ENCODE data around the gene LYZL6. TPM values are rescaled to one million over a fixed set of nuclear protein-coding genes. Genes with fewer than 3 reads are reported as not detected.

Gene LYZL6
- total RNA-seq, 1 donor from 2014 or later: not detected

DNA sequence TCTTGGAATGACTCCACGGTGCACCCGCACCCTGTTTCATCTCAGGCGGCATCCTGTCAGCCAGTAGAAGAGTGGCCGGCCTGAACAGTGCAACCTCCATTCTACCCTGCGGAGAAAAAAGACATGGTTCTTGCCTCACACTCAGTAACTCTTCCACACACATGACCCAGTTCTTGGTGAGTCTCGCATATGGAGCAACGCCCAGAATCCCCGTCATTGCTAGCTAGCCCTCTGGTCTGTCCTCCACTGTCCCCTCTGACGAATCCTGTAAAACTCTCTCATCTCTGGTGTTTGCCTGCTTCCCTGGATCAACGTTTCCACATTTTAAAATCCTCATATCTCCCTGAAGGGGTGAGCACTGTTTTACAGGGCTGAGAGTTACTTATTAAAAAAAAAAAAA lies 8.8 kb downstream of the LYZL6 start:
- no peak for DNase-seq (ENCODE audit: low spot score)
- H3K4me1 Mint-ChIP-seq (ENCODE audit: low read depth): peaks cover 19% of the 10 kb centered on the region
- no peaks in the 10 kb centered on the region for H3K36me3 Mint-ChIP-seq (ENCODE audit: low read depth)
- H3K9me3 Mint-ChIP-seq: peaks cover 5% of the 10 kb centered on the region
- H3K27ac Mint-ChIP-seq: no peak overlapping the region
- intact Hi-C loops (cut with micrococcal nuclease): no loop called here
- peaks cover 24% of the 10 kb centered on the region for H3K27me3 Mint-ChIP-seq (ENCODE audit: insufficient read depth)
- H3K4me3 Mint-ChIP-seq: no peak overlapping the region

- no peak overlapping the region for H3K27ac Mint-ChIP-seq
- no peaks in the 10 kb centered on the region for H3K9me3 Mint-ChIP-seq
- H3K27me3 Mint-ChIP-seq (ENCODE audit: insufficient read depth): peaks cover 18% of the 10 kb centered on the region
- no peak for DNase-seq (ENCODE audit: low spot score)
- intact Hi-C loops (cut with micrococcal nuclease): no loop called here
- H3K4me3 Mint-ChIP-seq: no peak overlapping the region
- H3K4me1 Mint-ChIP-seq (ENCODE audit: low read depth): peaks cover 28% of the 10 kb centered on the region
- H3K36me3 Mint-ChIP-seq (ENCODE audit: low read depth): peaks cover 5% of the 10 kb centered on the region
Measured at GRCh38 chr17:35932586-35932985, 10.9 kb downstream of the LYZL6 start.

GRCh38 chr17:35931794-35932425 lies 11.6 kb downstream of the LYZL6 start:
- no peaks in the 10 kb centered on the region for H3K9me3 Mint-ChIP-seq
- H3K27me3 Mint-ChIP-seq (ENCODE audit: insufficient read depth): peaks cover 18% of the 10 kb centered on the region
- DNase-seq (ENCODE audit: low spot score): no peak
- no peak overlapping the region for H3K4me3 Mint-ChIP-seq
- H3K36me3 Mint-ChIP-seq (ENCODE audit: low read depth): peaks cover 5% of the 10 kb centered on the region
- H3K4me1 Mint-ChIP-seq (ENCODE audit: low read depth): peaks cover 29% of the 10 kb centered on the region
- intact Hi-C loops (cut with micrococcal nuclease): loop anchor here (2.0 kb wide), 2 partner anchors 35 to 43 kb away; no protein-coding TSS in a partner anchor
- no peak overlapping the region for H3K27ac Mint-ChIP-seq

GRCh38 chr17:35930211-35931065 lies 13.1 kb downstream of the LYZL6 start, which contains the start of gene RDM1:
RDM1 (minus strand) TSS chr17:35930773; CDS start chr17:35930727, 46 bp downstream.
- Mint-ChIP-seq H3K9me3 (no peaks in the 10 kb centered on the region), H3K36me3 (ENCODE audit: low read depth) (peaks cover 5% of the 10 kb centered on the region), H3K4me1 (ENCODE audit: low read depth) (peaks cover 29% of the 10 kb centered on the region), H3K4me3 (peak within 1 kb of the TSS; percentile 88), H3K27ac (peak within 1 kb of the TSS; percentile 90), H3K27me3 (ENCODE audit: insufficient read depth) (peaks cover 18% of the 10 kb centered on the region)
- peak; percentile 89 for DNase-seq (ENCODE audit: low spot score)
- intact Hi-C loops (cut with micrococcal nuclease): loop anchor here (1.0 to 2.0 kb wide), 4 partner anchors 34 to 81 kb away; partner anchors contain the start of gene CCL5

GRCh38 chr17:35927714-35928113 lies 15.8 kb downstream of the LYZL6 start:
- peaks cover 2% of the 10 kb centered on the region for H3K27me3 Mint-ChIP-seq (ENCODE audit: insufficient read depth)
- no peaks in the 10 kb centered on the region for H3K9me3 Mint-ChIP-seq
- peaks cover 33% of the 10 kb centered on the region for H3K4me1 Mint-ChIP-seq (ENCODE audit: low read depth)
- intact Hi-C loops (cut with micrococcal nuclease): no loop called here
- H3K4me3 Mint-ChIP-seq: no peak overlapping the region
- no peak for DNase-seq (ENCODE audit: low spot score)
- H3K27ac Mint-ChIP-seq: no peak overlapping the region
- peaks cover 14% of the 10 kb centered on the region for H3K36me3 Mint-ChIP-seq (ENCODE audit: low read depth)

DNA sequence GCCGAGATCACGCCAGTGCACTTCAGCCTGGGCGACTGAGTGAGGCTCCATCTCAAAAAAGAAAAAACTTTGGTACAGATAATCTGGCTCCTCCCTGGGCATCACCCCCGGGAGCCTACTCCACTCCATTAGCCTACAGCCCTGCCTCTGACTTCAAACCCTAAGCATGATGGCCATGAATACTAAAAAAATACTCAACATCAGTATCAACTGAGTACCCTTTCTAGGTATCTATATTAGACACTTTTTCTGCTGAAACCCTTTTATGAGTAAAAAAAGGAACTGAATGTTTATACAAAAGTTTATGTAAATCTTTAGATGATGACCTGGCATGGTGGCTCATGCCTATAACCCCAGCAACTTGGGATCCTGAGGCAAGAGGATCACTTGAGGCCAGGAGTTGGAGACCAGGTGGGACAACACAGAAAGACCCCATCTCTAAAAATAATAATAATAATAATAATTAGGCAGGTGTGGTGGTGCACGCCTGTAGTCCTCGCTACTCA lies 19.9 kb downstream of the LYZL6 start:
- intact Hi-C loops (cut with micrococcal nuclease): no loop called here
- peaks cover 22% of the 10 kb centered on the region for H3K36me3 Mint-ChIP-seq (ENCODE audit: low read depth)
- no peak overlapping the region for H3K4me3 Mint-ChIP-seq

DNA sequence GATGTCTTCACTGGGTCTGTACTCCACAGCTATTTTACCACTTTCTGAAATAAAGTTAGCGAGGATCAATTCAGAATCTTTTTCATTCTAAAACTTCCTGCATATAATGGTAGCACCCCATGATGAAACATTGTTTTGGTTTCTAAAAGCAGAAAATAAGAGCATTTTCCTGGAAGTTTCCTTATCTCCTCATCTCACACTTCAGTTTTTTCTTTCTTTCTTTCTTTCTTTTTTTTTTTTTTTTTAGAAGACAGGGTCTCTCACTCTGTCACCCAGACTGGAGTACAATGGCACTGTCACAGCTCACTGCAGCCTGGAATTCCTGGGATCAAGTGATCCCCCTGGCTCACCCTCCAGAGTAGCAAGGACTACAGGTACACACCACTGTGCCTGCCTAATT lies 23.3 kb downstream of the LYZL6 start:
- peaks cover 33% of the 10 kb centered on the region for H3K36me3 Mint-ChIP-seq (ENCODE audit: low read depth)
- no peaks in the 10 kb centered on the region for H3K27me3 Mint-ChIP-seq (ENCODE audit: insufficient read depth)
- H3K27ac Mint-ChIP-seq: peak overlapping the region; percentile 41
- intact Hi-C loops (cut with micrococcal nuclease): no loop called here
- H3K4me3 Mint-ChIP-seq: no peak overlapping the region
- H3K4me1 Mint-ChIP-seq (ENCODE audit: low read depth): peaks cover 37% of the 10 kb centered on the region
- no peak for DNase-seq (ENCODE audit: low spot score)
- no peaks in the 10 kb centered on the region for H3K9me3 Mint-ChIP-seq

More for the DNA sequence above, 19.9 kb downstream of the LYZL6 start:
- H3K4me1 Mint-ChIP-seq (ENCODE audit: low read depth): peaks cover 34% of the 10 kb centered on the region
- DNase-seq (ENCODE audit: low spot score): no peak
- no peaks in the 10 kb centered on the region for H3K9me3 Mint-ChIP-seq
- H3K27me3 Mint-ChIP-seq (ENCODE audit: insufficient read depth): no peaks in the 10 kb centered on the region
- H3K27ac Mint-ChIP-seq: no peak overlapping the region

DNA sequence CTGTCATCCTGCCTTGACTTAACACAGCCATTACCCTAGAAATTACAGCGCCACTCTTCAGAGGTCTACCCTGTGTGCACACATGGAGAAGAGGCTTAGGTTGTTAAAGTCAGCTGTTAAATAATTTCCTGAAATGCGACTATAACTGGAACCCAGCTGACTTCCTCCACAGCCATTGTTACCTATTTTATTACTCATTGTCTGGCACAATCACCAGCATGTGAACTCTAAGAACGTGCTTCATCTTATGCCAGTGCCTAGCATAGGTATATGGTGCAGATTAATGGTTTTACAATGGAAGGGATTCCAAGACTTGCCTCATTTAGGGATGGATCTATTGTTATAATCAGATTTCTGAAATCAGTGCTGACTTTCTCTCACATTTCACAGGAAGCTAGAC lies 24.8 kb downstream of the LYZL6 start:
- Mint-ChIP-seq H3K27me3 (ENCODE audit: insufficient read depth) (no peaks in the 10 kb centered on the region), H3K4me1 (ENCODE audit: low read depth) (peaks cover 44% of the 10 kb centered on the region), H3K36me3 (ENCODE audit: low read depth) (peaks cover 28% of the 10 kb centered on the region), H3K9me3 (no peaks in the 10 kb centered on the region), H3K4me3 (no peak overlapping the region), H3K27ac (no peak overlapping the region)
- no peak for DNase-seq (ENCODE audit: low spot score)
- intact Hi-C loops (cut with micrococcal nuclease): no loop called here

DNA sequence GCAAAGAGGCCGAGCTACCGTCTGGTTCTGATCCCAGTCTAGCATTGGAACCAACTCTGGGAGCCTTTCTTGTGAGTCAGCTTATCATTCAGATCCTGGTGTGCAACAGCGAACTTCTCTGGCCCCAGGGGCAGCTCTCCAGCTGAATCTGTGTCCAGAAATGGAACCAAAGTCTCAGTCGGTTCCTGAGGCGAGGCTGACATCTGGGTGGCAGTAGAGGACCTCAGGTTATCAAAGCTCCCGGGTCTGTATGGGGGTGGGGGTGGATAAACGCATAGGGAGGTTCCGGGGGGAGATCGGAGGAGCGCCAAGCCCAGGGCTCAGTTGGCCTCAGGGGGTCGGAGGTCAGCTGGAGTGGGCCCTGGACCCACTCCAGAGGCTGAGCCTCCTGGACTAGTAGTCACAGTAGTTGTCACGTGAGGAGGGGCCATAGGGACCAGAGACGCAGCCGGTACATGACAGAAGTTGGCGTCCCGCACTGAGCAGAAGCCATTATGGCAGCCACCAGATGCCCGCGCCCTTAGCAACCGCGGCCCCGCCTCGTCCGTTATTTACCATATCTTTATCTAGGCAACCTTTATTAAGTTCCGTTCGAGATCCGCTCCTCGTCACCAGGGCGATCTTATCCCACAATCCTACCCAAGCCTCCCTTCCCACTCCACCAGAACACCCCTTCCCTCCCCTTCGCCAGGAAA lies 25.8 kb downstream of the LYZL6 start:
- peaks cover 27% of the 10 kb centered on the region for H3K36me3 Mint-ChIP-seq (ENCODE audit: low read depth)

DNA sequence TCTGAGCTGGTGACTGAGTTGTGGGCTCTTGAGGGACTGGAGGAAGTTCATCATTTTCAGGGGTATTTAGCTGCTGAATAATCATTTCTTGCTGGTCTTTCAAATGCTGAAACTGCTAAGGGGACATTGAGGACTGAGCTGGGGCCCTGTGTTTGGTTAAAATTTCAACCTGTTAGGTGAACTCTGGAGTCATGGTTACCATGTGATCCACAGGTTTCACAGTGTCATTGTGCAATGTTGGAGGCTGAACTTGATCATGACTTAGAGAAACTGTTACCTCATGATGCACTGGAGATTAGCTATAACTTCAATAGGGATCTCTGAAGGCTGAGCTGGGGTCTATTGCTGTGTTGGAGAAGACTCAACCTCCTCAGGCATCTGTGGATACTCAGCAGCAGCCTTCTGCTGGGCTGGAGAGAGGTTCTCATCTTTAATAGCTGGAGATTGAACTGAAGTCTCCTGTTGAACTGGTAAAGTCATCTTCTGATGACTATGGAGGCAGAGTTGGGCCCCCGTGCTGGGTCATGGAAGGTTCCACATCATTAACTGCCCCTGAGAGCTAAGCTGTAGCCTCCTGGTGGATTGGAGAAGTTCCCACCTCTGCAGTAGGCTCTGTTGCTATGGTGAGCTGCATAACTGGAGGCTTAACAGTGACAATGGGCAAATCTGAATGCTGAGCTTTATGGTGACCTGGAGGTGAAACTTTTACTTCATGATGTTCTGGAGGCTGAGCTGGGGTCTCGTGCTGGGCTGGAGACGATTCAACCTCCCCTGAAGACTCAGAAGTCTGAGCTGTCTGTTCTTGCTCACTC lies 28.2 kb downstream of the LYZL6 start:
- intact Hi-C loops (cut with micrococcal nuclease): no loop called here
- Mint-ChIP-seq H3K4me3 (no peak overlapping the region), H3K9me3 (peaks cover 5% of the 10 kb centered on the region), H3K27ac (no peak overlapping the region), H3K27me3 (ENCODE audit: insufficient read depth) (no peaks in the 10 kb centered on the region), H3K36me3 (ENCODE audit: low read depth) (peaks cover 27% of the 10 kb centered on the region), H3K4me1 (ENCODE audit: low read depth) (peaks cover 43% of the 10 kb centered on the region)
- no peak for DNase-seq (ENCODE audit: low spot score)

More for the DNA sequence above, 25.8 kb downstream of the LYZL6 start:
- H3K4me3 Mint-ChIP-seq: no peak overlapping the region
- H3K4me1 Mint-ChIP-seq (ENCODE audit: low read depth): peaks cover 54% of the 10 kb centered on the region
- no peak overlapping the region for H3K27ac Mint-ChIP-seq
- DNase-seq (ENCODE audit: low spot score): no peak
- H3K9me3 Mint-ChIP-seq: peaks cover 5% of the 10 kb centered on the region
- intact Hi-C loops (cut with micrococcal nuclease): no loop called here
- H3K27me3 Mint-ChIP-seq (ENCODE audit: insufficient read depth): no peaks in the 10 kb centered on the region

DNA sequence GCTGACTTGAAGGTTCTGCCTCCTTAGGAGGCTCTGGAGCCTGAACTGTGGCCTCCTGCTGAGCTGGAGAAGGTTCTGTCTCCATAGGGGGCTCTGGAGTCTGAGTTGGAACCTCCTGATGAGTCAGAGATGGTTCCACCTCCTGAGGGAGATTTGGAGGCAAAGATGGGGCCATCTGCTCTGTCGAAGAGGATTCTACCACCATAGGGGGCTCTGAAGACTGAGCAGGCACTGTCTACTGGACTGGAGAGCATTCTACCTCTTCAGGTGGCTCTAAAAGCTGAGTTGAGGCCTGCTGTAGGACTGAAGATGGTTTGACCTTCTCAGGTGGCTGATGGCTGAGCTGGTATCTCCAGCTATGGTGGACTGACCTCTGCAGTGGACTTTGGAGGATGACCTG lies 29.2 kb downstream of the LYZL6 start:
- Mint-ChIP-seq H3K27me3 (ENCODE audit: insufficient read depth) (no peaks in the 10 kb centered on the region), H3K4me1 (ENCODE audit: low read depth) (peaks cover 33% of the 10 kb centered on the region), H3K4me3 (no peak overlapping the region), H3K36me3 (ENCODE audit: low read depth) (peaks cover 22% of the 10 kb centered on the region), H3K9me3 (peaks cover 5% of the 10 kb centered on the region), H3K27ac (no peak overlapping the region)
- DNase-seq (ENCODE audit: low spot score): no peak
- intact Hi-C loops (cut with micrococcal nuclease): no loop called here

DNA sequence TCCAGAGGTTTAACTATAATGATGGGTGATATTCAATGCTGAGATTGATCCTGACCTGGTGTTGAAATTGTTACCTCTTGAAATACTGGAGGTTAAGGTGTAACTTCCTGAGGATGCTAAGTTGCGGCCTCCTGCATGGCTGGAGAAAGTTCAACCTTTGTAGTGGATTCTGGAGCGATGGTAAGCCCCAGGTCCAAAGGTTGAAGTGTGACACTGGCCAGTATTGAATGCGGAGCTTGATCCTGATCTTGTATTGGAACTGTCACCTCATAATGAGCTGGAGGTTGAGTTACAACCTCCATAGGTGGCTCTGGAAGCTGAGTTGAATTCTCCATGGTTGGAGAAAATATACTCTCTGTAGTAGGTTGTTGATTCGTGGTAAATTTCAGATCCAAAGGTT lies 29.9 kb downstream of the LYZL6 start:
- DNase-seq (ENCODE audit: low spot score): no peak
- peaks cover 5% of the 10 kb centered on the region for H3K9me3 Mint-ChIP-seq
- intact Hi-C loops (cut with micrococcal nuclease): no loop called here
- peaks cover 35% of the 10 kb centered on the region for H3K4me1 Mint-ChIP-seq (ENCODE audit: low read depth)
- peaks cover 22% of the 10 kb centered on the region for H3K36me3 Mint-ChIP-seq (ENCODE audit: low read depth)
- H3K27me3 Mint-ChIP-seq (ENCODE audit: insufficient read depth): no peaks in the 10 kb centered on the region
- H3K4me3 Mint-ChIP-seq: no peak overlapping the region
- H3K27ac Mint-ChIP-seq: no peak overlapping the region

Data from activated T-helper 1 cell treated with anti-CD3 and anti-CD28 coated beads, Interleukin-12 subunit alpha, Interleukin-12 subunit beta, Interleukin-2, Interleukin-4 antibody, amounts not matched to agents 30 ng/mL and 10 ng/mL and 1 ng/mL, durations not matched to agents 14 hours and 24 hours and 36 hours (primary cell).